ENCODE data around the gene TRAPPC10.
"Not testable (repeated sequence)": the region's sequence is repeated elsewhere in the genome, so short reads cannot be mapped to it uniquely, and the experiment has no call there.

- not testable (repeated sequence) for TF ChIP-seq CTCF (conservative IDR thresholded peaks at IDR 0.05; ENCODE audit: low read length); EZH2phosphoT487 (IDR thresholded peaks at IDR 0.05; ENCODE audit: borderline replicate concordance)
Measured at GRCh38 chr21:44107026-44107501, 95.0 kb downstream of the TRAPPC10 start, which contains the start of gene PWP2.
